SIG-M5 (cell line): ENCODE measurements around the gene ASCC3.
"Not testable (repeated sequence)": the region's sequence is repeated elsewhere in the genome, so short reads cannot be mapped to it uniquely, and the experiment has no call there.

Experiments
- DNase-seq: peaks from one replicate; lab custom pipeline; 2025; lab: John Stamatoyannopoulos, UW

The ASCC3 gene

GRCh38 chr6:100803264-100804045, 77.7 kb downstream of the ASCC3 start:
- DNase-seq = no peak

DNA sequence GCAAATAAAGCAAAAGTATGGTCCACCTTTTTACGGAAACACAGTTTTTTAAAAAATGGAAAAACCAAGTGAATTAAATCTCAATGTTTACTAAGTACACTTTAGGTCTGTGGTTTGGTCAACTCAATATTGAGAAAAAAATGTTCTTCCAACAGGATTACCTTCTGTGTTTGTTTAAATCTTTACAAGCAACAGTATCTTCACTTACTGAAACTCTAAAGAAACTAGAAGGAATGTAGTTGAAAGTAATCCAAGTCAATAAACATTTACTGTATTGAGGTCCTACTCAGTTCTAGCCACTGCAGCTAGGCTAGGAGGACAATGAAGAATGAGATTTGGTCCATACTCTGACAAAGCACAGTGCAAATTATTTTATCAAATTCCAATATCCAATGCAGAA, 80.1 kb downstream of the ASCC3 start:
- no peak for DNase-seq

GRCh38 chr6:100796049-100796823, 84.9 kb downstream of the ASCC3 start:
- no peak for DNase-seq

- DNase-seq = no peak
Observed at GRCh38 chr6:100790084-100790483, 91.0 kb downstream of the ASCC3 start.

DNA sequence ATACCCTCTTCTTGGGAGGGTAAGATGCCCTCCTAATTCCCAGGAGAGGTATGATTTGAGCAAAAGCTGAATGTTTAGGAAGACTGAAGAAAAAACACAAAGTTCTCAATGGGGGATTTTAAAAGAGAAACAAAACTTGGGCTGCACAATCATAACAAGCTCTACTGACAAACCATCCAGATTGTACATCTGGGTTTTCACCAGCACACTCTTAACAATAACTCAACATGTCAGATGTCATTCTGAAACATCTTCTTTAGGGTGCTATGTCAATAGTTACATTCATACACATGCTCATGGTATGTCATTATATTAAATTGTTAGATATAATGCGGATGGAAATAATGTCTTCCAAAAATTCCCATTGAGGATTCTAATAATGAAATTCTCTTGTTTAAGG, 95.1 kb downstream of the ASCC3 start:
- no peak for DNase-seq

GRCh38 chr6:100780648-100781047, 100.5 kb downstream of the ASCC3 start:
- no peak for DNase-seq

DNA sequence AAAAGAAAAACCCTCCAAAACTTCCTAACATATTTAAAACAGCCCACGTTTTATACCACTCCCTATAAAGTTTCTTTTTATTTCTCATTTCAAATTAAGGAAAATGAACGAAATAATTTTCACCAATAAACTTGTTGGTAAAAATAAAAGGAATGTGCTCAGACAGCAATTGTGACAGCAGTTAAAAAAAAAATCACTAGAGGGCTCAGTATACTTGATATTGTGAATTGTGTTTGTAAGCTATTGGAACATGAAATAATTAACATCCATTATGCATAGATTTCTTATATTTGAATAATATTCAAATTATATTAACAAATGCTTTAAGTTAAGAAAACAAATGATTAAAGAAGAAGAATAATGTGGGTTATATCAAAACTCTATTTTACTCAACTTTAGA, 105.5 kb downstream of the ASCC3 start:
- no peak for DNase-seq

DNA sequence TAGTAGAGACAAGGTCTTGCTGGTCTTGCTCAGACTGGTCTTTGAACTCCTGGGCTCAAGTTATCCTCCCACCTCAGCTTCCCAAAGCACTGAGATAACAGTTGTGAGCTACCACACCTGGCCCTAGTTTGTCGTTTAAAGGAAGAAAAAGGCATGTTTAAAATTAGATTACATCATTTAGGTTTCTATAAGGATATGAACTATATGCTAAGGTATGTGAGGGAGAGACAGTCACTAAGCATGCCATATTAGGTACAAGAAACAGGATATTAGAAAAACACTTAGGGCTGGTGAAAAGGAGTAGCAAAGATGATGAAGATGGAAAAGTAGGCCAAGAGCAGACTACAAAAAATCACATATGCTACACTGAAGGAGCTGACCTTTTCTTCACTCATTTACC, 106.4 kb downstream of the ASCC3 start:
- DNase-seq = no peak

GRCh38 chr6:100768816-100769351, 112.2 kb downstream of the ASCC3 start:
- DNase-seq = no peak

DNA sequence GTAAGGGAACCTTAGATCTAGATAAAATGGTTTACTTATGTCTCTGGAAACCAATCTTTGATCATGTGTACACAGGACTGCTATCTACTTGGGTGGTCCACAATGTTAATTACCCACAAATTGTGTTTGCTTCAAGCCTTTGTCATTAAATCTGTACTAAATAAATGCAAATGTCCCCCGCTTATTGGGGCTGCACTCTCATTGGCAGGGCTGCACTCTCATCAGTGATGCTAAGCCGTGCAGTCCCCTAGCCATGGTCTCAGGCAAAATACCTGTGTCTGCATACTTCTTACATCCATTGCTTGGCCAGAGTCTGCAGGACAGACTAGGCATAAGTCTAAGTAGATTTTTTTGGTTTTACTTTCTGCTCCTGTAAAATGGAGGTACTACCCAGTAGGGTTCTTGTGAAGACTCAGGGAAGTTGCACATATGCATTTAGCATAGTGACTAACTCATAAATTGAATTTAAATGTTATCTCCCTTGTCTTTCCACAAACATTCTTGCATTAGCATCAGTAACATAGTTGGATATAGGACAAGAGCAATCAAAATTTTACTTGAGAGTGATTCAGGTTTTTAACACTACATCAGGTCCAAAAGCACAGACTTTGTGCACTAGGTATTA, 117.4 kb downstream of the ASCC3 start:
- DNase-seq = no peak

- no peak for DNase-seq
Observed at GRCh38 chr6:100761841-100762240, 119.3 kb downstream of the ASCC3 start.

GRCh38 chr6:100758386-100758785, 122.7 kb downstream of the ASCC3 start:
- not testable (repeated sequence) for DNase-seq

DNA sequence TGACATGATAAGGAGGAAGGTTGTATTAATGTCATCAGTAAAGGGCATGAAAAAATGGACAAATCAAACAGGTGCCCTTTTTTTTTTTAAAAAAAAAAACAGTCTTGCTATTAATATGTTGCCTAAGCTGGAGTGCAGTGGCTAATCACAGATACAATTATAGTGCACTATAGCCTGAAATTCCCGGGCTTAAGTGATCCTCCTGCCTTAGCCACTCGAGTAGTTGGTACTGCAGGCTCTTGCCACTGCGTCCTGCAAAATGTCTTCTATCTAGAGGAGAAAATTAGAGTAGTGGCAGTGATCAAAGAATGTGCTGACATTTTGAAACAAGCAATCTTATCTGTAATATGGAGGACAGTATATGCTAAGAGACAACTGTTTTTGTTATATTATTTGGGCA, 127.7 kb downstream of the ASCC3 start:
- DNase-seq = no peak

GRCh38 chr6:100751590-100751989, 129.5 kb downstream of the ASCC3 start:
- no peak for DNase-seq

DNA sequence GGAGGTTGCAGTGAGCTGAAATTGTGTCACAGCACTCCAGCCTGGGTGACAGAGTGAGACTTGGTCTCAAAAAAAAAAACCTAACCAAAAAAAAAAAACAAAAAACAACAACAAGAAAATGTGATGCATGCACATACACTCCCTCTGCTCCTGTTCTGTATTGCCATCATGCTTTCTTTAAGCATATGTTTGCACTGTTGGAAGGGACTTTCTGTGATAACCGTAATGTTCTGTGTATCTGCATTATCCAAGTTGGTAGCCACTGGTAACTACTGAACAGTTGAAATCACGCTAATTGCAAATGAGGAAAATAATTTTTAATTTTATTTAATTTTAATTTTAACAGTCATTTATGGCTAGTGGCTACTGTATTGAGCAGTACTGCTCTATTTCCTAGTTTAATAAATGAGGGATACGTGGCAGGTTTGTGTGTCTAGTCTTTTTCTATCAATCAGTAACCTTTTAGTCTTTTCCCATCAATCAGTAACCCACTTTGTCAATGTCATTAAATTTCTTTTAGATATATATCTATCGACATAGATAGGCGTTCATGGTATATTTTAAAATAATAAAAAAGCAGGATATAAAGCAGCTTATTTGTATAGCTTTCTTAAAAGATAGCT, 135.6 kb downstream of the ASCC3 start:
- DNase-seq = no peak

- no peak for DNase-seq
Observed at GRCh38 chr6:100740439-100740838, 140.7 kb downstream of the ASCC3 start.

DNA sequence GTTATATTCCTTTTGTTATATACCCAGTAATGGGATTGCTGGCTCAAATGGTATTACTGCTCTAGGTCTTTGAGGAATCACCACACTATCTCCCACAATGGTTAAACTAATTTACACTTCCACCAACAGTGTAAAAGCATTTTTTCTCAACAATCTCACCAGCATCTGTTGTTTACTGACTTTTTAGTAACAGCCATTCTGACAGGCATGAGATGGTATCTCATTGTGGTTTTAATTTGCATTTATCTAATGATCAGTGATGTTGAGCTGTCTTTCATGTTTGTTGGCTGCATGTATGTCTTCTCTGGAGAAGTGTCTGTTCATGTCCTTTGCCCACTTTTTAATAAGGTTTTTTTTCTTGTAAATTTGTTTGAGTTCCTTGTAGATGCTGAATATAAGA, 143.4 kb downstream of the ASCC3 start:
- DNase-seq = not testable (repeated sequence)

DNA sequence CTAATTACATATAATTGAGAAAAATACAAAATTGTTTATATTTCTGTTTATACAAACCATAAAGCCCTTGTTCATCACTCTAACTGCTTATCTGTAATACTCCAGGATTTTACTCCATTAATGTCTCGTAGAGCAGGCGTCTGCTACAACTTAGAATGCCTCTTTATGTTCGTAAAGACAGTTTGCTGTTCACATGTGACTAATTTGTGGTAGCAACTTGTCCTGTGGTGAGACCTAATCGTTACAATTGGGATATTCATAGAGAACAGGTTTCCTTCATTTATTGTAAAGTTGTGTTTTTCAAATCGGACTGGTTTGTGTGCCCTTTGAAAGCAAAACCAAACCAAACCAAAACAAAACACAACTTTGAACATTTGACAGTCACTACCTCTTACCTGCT, 149.7 kb downstream of the ASCC3 start:
- DNase-seq = no peak

DNA sequence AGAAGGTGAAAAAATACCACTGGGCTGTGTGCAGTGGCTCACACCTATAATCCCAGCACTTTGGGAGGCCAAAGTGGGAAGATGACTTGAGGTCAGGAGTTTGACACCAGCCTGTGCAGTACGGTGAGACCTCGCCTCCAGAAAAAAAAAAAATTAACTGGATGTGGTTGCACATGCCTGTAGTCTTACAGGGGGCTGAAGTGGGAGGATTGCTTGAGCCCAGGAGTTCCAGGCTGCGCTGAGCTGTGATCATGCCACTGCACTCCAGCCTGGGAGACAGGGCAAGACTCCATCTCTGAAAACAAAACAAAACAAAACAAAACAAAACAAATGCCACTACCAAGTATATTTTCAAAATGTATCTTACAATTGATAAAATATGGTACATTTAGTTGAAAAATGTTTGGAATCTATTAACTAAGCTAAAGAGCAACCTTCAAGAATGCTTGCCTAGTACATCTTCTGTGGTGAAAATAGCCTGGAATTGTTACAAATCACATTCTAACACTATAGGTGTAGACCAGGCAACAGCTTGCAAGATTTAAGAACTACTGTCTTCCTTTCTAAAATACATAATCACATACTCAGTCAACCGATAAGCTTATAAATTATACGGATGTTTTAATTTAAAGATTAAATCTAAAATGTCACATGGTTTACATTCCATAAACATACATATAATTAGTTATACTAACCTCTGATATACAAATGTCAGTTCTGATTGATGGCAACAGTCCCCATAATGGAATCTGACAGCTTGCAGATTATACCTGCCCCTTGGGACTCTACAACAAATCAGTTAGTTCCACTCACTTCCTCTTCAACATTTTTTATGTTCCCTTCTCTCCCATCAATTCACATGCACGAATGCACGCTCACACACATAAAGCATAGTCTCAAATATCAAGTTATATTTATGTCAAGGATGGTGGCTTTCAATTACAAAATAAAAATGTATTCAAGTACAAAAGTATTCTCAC, 150.8 kb downstream of the ASCC3 start:
- DNase-seq = no peak

GRCh38 chr6:100726666-100727065, 154.5 kb downstream of the ASCC3 start:
- DNase-seq = no peak

- DNase-seq = no peak
Observed at GRCh38 chr6:100724696-100725095, 156.4 kb downstream of the ASCC3 start.
